GM18868 (cell line): ENCODE results near the gene NDOR1.

Experiments used
- ATAC-seq: cut with Tn5 transposase; IDR thresholded peaks from one replicate; pipeline ENCODE4 v1.9.1; 2021; ENCODE audit warnings: mild to moderate bottlenecking, moderate library complexity; ENCODE audit not compliant: unreplicated experiment

The NDOR1 gene

GRCh38 chr9:137182836-137183235 lies 22.7 kb upstream of the NDOR1 start:
- no peak for ATAC-seq

- ATAC-seq, result no peak
These were observed 21.4 kb upstream of the NDOR1 start for GRCh38 chr9:137183980-137184595.

GRCh38 chr9:137184881-137185660 lies 20.4 kb upstream of the NDOR1 start:
- no peak for ATAC-seq

GRCh38 chr9:137185921-137186320 lies 19.6 kb upstream of the NDOR1 start:
- ATAC-seq, result no peak

- ATAC-seq, result no peak
These were observed 19.1 kb upstream of the NDOR1 start for GRCh38 chr9:137186385-137186784.

- ATAC-seq, result no peak
These were observed 18.1 kb upstream of the NDOR1 start for GRCh38 chr9:137187386-137187785.

- peak; percentile 12 for ATAC-seq
These were observed 17.4 kb upstream of the NDOR1 start for GRCh38 chr9:137188086-137188489.

GRCh38 chr9:137188490-137189296 lies 16.8 kb upstream of the NDOR1 start, which contains the start of the genes ANAPC2 and SSNA1:
Gene ANAPC2, minus strand, starts transcription at chr9:137188560. Its CDS starts 28 bp downstream, at chr9:137188532.
Gene SSNA1, plus strand, starts transcription at chr9:137188676. Its CDS starts 51 bp downstream, at chr9:137188727.
- peak; percentile 79 for ATAC-seq

- no peak for ATAC-seq
These were observed 15.9 kb upstream of the NDOR1 start for GRCh38 chr9:137189297-137190295.

- ATAC-seq, result no peak
These were observed 15.1 kb upstream of the NDOR1 start for GRCh38 chr9:137190315-137190856.

- no peak for ATAC-seq
These were observed 14.3 kb upstream of the NDOR1 start for GRCh38 chr9:137191245-137191644.

GRCh38 chr9:137191691-137192447 lies 13.6 kb upstream of the NDOR1 start:
- no peak for ATAC-seq

- ATAC-seq, result no peak
These were observed 13.1 kb upstream of the NDOR1 start for GRCh38 chr9:137192448-137192780.

GRCh38 chr9:137192859-137193258 lies 12.6 kb upstream of the NDOR1 start:
- no peak for ATAC-seq

GRCh38 chr9:137193771-137194170 lies 11.7 kb upstream of the NDOR1 start:
- no peak for ATAC-seq

- no peak for ATAC-seq
These were observed 11.1 kb upstream of the NDOR1 start for GRCh38 chr9:137194388-137194787.

- ATAC-seq, result no peak
These were observed 10.6 kb upstream of the NDOR1 start for GRCh38 chr9:137194909-137195308.

GRCh38 chr9:137195525-137196220 lies 9.8 kb upstream of the NDOR1 start:
- ATAC-seq, result no peak
